ENCODE data around the gene NSFL1C. TPM values are rescaled to one million over a fixed set of nuclear protein-coding genes. Genes with fewer than 3 reads are reported as not detected.

Gene NSFL1C
- total RNA-seq, 6 donors from 2014 or later, result 48.0 to 87.7 (median 71.4) TPM

DNA sequence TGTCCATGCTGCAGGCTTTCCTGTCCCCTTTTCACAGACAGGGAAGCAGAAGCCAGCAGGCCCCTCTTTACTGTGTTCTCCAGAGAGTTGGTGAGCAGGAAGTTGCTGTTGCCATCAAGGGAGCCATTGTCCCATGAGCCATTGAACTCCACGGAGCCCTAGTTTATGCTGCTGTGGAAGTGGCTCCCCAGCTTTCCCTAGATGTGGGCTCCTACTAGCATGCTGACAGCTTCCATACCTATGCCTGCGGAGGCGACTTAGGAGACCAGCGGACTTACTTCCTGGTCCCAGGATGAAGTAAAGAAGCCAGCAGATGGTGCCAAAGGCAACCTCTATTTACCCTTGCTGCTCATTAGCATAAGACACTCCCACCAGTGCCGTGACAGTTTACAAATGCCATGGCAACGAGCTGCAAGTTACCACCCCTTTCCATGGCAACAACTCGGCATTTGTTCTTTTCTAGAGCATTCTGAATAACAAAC, 43.0 kb downstream of the NSFL1C start:
- H3K36me3 ChIP-seq, result no peaks in the 10 kb centered on the region
- TF ChIP-seq POLR2AphosphoS5 (IDR thresholded peaks at IDR 0.05) (no peak), POLR2A (IDR thresholded peaks at IDR 0.05) (no peak), EP300 (IDR thresholded peaks at IDR 0.05) (no peak)
- TF ChIP-seq, protein P1, sequence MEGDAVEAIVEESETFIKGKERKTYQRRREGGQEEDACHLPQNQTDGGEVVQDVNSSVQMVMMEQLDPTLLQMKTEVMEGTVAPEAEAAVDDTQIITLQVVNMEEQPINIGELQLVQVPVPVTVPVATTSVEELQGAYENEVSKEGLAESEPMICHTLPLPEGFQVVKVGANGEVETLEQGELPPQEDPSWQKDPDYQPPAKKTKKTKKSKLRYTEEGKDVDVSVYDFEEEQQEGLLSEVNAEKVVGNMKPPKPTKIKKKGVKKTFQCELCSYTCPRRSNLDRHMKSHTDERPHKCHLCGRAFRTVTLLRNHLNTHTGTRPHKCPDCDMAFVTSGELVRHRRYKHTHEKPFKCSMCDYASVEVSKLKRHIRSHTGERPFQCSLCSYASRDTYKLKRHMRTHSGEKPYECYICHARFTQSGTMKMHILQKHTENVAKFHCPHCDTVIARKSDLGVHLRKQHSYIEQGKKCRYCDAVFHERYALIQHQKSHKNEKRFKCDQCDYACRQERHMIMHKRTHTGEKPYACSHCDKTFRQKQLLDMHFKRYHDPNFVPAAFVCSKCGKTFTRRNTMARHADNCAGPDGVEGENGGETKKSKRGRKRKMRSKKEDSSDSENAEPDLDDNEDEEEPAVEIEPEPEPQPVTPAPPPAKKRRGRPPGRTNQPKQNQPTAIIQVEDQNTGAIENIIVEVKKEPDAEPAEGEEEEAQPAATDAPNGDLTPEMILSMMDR (IDR thresholded peaks at IDR 0.05), result no peak
- H3K27ac ChIP-seq, result no peak overlapping the region
- WGBS, 2 donors, result 53 to 64% methylated on average over 7 of the region's 7 CpGs
- DNase-seq, result peak in 1 of 2 donors; percentile 40
- H3K9me3 ChIP-seq, result peaks cover 0 to 7% (median 6%) of the 10 kb centered on the region in 4 donors
- no peak overlapping the region for H3K4me3 ChIP-seq
- ATAC-seq (ENCODE audit: low FRiP score in 2 of 2), result no peak
- peaks cover 0 to 9% (median 0%) of the 10 kb centered on the region in 4 donors for H3K4me1 ChIP-seq
- no peaks in the 10 kb centered on the region for H3K27me3 ChIP-seq

DNA sequence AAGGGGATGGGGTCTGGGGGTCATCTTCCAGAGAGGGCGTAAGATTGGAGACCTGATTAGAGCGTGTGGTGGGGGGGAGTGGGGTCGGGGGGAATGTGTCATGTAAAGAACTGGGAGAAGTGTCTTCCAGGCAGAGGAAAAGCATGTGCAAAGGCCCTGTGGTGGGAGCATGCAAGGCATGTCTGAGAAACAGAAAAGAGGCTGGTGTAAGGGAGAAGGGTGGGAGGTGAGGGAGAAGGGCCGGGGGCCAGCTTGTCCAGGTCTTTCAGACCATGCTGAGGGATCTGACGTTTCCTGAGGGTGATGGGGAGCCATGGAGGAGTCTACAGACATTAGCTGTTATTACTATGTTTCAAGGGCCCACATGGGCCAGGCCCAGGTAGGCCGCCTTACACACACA, 43.4 kb downstream of the NSFL1C start:
- no peak for DNase-seq
- H3K9me3 ChIP-seq, result peaks cover 0 to 7% (median 6%) of the 10 kb centered on the region in 4 donors
- WGBS, 2 donors, result 85 to 86% methylated on average over 6 of the region's 6 CpGs
- H3K27ac ChIP-seq, result no peak overlapping the region
- H3K4me1 ChIP-seq, result peaks cover 0 to 9% (median 0%) of the 10 kb centered on the region in 4 donors
- TF ChIP-seq EP300 (IDR thresholded peaks at IDR 0.05), result no peak
- TF ChIP-seq, protein P1 (IDR thresholded peaks at IDR 0.05), result no peak
- no peak for TF ChIP-seq POLR2A (IDR thresholded peaks at IDR 0.05)
- TF ChIP-seq POLR2AphosphoS5 (IDR thresholded peaks at IDR 0.05), result no peak
- H3K4me3 ChIP-seq, result no peak overlapping the region
- no peaks in the 10 kb centered on the region for H3K27me3 ChIP-seq
- H3K36me3 ChIP-seq, result no peaks in the 10 kb centered on the region
- ATAC-seq (ENCODE audit: low FRiP score in 2 of 2), result no peak

DNA sequence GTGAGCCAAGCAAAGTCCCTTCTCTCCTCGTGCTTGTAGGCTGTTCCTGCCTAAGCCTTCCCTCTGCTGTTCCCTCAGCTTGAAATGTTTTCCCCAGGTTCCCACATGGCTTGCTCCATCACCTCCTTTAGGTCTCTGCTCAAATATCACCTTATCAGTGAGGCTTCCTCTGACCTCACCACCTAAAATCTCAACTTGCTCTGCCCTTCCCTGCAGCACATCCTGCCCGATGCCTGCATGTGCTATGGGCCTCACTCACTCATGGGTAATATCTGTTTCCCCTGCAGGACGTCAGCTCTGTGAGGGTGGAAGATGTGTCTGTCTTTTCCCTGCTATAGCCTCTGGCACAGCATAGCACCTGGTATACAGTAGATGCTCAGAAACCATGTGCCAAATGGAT, 43.9 kb downstream of the NSFL1C start:
- DNase-seq, result no peak
- H3K27ac ChIP-seq, result no peak overlapping the region
- ATAC-seq (ENCODE audit: low FRiP score in 2 of 2), result no peak
- H3K9me3 ChIP-seq, result peaks cover 0 to 7% (median 6%) of the 10 kb centered on the region in 4 donors
- H3K4me3 ChIP-seq, result no peak overlapping the region
- peaks cover 0 to 5% (median 0%) of the 10 kb centered on the region in 4 donors for H3K4me1 ChIP-seq
- H3K27me3 ChIP-seq, result no peaks in the 10 kb centered on the region
- WGBS, 2 donors, result 39 to 41% methylated on average over 3 of the region's 3 CpGs
- no peaks in the 10 kb centered on the region for H3K36me3 ChIP-seq
- no peak for TF ChIP-seq EP300 (IDR thresholded peaks at IDR 0.05)
- TF ChIP-seq, protein P1 (IDR thresholded peaks at IDR 0.05), result no peak
- no peak for TF ChIP-seq POLR2AphosphoS5 (IDR thresholded peaks at IDR 0.05)
- no peak for TF ChIP-seq POLR2A (IDR thresholded peaks at IDR 0.05)

DNA sequence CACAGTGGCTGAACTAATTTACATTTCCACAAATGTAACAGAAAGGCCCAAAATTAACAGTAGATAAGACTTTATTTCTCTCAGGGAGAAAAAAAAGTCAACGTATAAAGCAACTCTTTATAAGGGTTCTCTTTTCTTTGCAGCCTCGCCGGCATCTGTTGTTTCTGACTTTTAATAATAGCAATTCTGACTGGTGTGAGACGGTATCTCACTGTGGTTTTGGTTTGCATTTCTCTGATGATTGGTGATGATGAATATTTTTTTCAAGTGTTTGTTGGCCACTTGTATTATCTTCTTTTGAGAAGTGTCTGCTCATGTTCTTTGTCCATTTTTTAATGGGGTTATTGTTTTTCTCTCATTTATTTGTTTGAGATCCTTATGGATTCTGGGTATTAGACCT, 46.6 kb downstream of the NSFL1C start:
- ATAC-seq (ENCODE audit: low FRiP score in 2 of 2), result no peak
- Histone ChIP-seq H3K27me3 (no peaks in the 10 kb centered on the region), H3K27ac (no peak overlapping the region), H3K36me3 (no peaks in the 10 kb centered on the region), H3K4me3 (no peak overlapping the region), H3K4me1 (no peaks in the 10 kb centered on the region), H3K9me3 (peaks cover 0 to 7% (median 6%) of the 10 kb centered on the region in 4 donors)
- DNase-seq, result no peak
- TF ChIP-seq, protein P1 (IDR thresholded peaks at IDR 0.05), result no peak
- no peak for TF ChIP-seq POLR2A (IDR thresholded peaks at IDR 0.05)
- no peak for TF ChIP-seq POLR2AphosphoS5 (IDR thresholded peaks at IDR 0.05)
- no peak for TF ChIP-seq EP300 (IDR thresholded peaks at IDR 0.05)
- 95 to 96% methylated on average over 4 of the region's 4 CpGs for WGBS, 2 donors

DNA sequence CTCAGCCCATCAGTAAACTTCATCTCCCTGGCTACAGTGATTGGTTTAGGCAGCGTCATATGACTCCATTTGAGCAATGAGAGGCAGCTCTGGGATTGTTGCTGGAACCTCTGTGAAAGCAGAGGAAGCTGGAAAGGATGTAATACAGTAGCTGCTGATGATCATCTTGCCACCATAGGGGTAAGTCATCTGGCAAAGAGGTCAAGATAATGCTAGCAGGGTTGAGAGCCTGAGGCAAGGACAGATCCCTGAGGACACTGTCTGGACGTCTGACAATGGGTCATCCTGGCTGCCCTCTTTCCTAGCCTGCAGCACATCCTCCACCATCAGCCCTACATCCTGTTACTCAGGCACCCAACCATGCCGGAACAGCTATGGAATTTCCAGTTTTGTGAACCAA, 48.3 kb downstream of the NSFL1C start:
- peaks cover 0 to 7% (median 6%) of the 10 kb centered on the region in 4 donors for H3K9me3 ChIP-seq
- no peak overlapping the region for H3K4me3 ChIP-seq
- DNase-seq (no peak), ATAC-seq (ENCODE audit: low FRiP score in 2 of 2) (no peak)
- no peak overlapping the region for H3K27ac ChIP-seq
- H3K36me3 ChIP-seq, result no peaks in the 10 kb centered on the region
- no peak for TF ChIP-seq EP300 (IDR thresholded peaks at IDR 0.05)
- TF ChIP-seq, protein P1 (IDR thresholded peaks at IDR 0.05), result no peak
- TF ChIP-seq POLR2A (IDR thresholded peaks at IDR 0.05), result no peak
- TF ChIP-seq POLR2AphosphoS5 (IDR thresholded peaks at IDR 0.05), result no peak
- no peaks in the 10 kb centered on the region for H3K27me3 ChIP-seq
- no peaks in the 10 kb centered on the region for H3K4me1 ChIP-seq
- WGBS, 2 donors, result 67 to 81% methylated on average over 2 to 3 of the region's 3 CpGs

All from upper lobe of left lung (tissue), 6 donors.